Large intestine (tissue), 3 donors: ENCODE results near the gene PCBP3. TPM values are rescaled to one million over a fixed set of nuclear protein-coding genes. Genes with fewer than 3 reads are reported as not detected.

Experiments used
- DNase-seq, 2 donors: peaks; one replicate each; pipeline versions ENCODE4 v3.0.0 to v3.0.0-alpha.2; 2013
- H3K27ac ChIP-seq: one replicate; pipeline ENCODE4 v1.5.1; 2013; ENCODE audit warnings: low read length
- H3K27me3 ChIP-seq: 2 replicates; pipeline ENCODE4 v1.6.1; 2013; ENCODE audit warnings: low read length; ENCODE audit not compliant: control insufficient read depth, insufficient read depth
- H3K36me3 ChIP-seq: 2 replicates; pipeline ENCODE4 v1.6.1; 2013; ENCODE audit warnings: low read length; ENCODE audit not compliant: control insufficient read depth, insufficient read depth
- H3K4me1 ChIP-seq: one replicate; pipeline ENCODE4 v1.6.1; 2013; ENCODE audit warnings: low read length; ENCODE audit not compliant: control insufficient read depth, insufficient read depth
- H3K4me3 ChIP-seq: one replicate; pipeline ENCODE4 v1.5.1; 2013; ENCODE audit warnings: low read length
- H3K9me3 ChIP-seq: one replicate; pipeline ENCODE4 v1.6.1; 2013; ENCODE audit warnings: mild to moderate bottlenecking, low read depth, low read length, moderate library complexity; ENCODE audit not compliant: control insufficient read depth
- WGBS: methylation state at CpG from one replicate; pipeline ENCODE4 v1.1.5; 2013; ENCODE audit warnings: low lambda C conversion rate; ENCODE audit not compliant: insufficient coverage; 5-methylcytosine and 5-hydroxymethylcytosine counted together
- polyA plus RNA-seq: library from polyadenylated mRNA; unstranded; fragments of 120-200 nt; gene quantifications from one replicate; pipeline ENCODE4 v1.2.1, GENCODE V29; 2013

Gene PCBP3
- polyA plus RNA-seq, 1 donor, result 7.4 TPM

DNA sequence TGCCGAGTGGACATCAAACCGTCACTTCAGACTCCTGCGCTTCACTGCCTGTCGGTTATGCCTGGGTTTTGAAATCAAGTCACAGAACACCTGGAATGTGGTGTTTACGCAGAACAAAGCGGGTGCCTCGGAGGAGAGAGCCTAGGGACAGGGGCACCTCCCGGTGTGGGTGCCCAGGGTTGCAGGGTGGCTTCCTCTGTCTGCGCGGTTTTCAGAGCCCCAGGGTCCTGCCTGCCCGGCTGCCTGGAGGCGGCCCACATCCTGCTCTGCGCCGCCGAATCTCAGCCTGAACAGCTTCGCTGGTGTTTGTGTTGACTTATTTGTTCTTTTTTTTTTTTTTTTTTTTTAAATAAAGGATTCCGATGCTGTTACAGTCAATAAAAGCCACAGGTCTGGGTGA lies 224.6 kb downstream of the PCBP3 start:
- H3K4me3 ChIP-seq, result no peak overlapping the region
- H3K9me3 ChIP-seq, result no peaks in the 10 kb centered on the region
- WGBS, result no CpG with 5 or more reads among the region's 17 CpGs
- no peak overlapping the region for H3K27ac ChIP-seq
- no peaks in the 10 kb centered on the region for H3K36me3 ChIP-seq
- H3K27me3 ChIP-seq, result no peaks in the 10 kb centered on the region
- DNase-seq, result no peak
- H3K4me1 ChIP-seq, result no peaks in the 10 kb centered on the region

DNA sequence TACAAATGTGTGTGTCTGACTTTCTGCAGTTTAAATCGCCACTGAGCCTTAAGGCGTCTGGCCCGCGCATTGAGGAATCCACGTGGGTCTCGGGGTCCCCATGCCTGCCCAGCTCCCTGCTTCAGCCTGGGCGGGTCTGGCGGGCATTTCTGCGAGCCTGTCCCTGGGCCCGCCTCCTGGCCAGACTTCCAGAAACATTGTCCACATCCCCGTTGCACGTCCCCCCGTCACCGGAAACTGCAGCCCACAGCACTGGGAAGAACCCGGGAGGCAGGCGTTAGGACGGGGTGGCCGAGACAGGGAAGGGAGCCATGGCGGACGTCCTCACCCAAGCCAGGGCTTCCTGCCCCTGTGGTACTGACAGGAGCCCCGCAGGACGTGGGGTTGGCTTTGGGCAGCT lies 225.0 kb downstream of the PCBP3 start:
- WGBS, result no CpG with 5 or more reads among the region's 22 CpGs
- no peaks in the 10 kb centered on the region for H3K4me1 ChIP-seq
- no peak for DNase-seq

DNA sequence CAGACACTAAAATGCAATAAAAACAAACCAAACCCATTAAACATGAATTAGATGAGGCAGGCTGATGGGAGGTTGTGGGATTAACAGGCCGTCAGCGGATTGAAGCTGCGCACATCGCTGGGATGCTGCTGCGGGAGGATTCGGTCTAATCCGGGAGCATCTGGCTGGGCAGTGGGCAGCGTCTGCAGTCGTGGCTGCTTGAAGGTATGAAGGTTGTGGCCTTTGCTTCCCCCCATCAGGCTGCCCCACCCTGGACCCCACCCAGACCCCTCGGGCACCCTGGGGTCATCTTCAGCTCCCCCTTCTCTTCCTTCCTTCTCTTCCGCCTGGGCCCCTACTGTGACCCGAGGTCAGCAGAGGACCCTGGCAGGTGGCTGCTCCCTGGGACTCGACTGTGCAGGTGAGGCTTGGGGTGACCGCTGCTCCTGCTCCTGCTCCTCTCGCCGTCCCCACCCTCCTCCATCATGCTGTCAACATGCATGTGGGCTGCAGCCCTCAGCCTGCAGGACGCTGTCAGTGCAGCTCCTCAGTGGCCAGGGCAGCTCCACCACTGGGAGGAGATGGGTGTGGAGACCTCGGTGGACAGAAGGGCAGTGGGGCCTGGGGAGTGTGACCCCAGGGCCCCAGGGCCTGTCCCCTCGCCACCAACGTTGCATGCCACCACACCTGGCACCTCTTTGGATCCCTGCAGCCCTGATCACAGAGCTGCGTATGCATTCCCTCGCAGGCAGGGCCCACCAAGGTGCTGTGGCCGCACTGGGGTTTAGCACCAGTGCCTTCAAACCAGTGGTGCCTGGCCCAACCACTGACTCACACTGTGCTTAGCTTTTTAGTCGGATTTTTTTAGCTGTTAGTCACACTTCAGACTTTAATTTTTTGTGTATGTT lies 225.8 kb downstream of the PCBP3 start:
- H3K27ac ChIP-seq, result no peak overlapping the region
- no peaks in the 10 kb centered on the region for H3K36me3 ChIP-seq
- H3K27me3 ChIP-seq, result no peaks in the 10 kb centered on the region
- H3K9me3 ChIP-seq, result no peaks in the 10 kb centered on the region
- no peak overlapping the region for H3K4me3 ChIP-seq
- DNase-seq, result no peak
- 73% methylated on average over 1 of the region's 24 CpGs for WGBS
- no peaks in the 10 kb centered on the region for H3K4me1 ChIP-seq

More for the DNA sequence above, 225.0 kb downstream of the PCBP3 start:
- no peaks in the 10 kb centered on the region for H3K27me3 ChIP-seq
- no peak overlapping the region for H3K4me3 ChIP-seq
- H3K27ac ChIP-seq, result no peak overlapping the region
- H3K36me3 ChIP-seq, result no peaks in the 10 kb centered on the region
- no peaks in the 10 kb centered on the region for H3K9me3 ChIP-seq

DNA sequence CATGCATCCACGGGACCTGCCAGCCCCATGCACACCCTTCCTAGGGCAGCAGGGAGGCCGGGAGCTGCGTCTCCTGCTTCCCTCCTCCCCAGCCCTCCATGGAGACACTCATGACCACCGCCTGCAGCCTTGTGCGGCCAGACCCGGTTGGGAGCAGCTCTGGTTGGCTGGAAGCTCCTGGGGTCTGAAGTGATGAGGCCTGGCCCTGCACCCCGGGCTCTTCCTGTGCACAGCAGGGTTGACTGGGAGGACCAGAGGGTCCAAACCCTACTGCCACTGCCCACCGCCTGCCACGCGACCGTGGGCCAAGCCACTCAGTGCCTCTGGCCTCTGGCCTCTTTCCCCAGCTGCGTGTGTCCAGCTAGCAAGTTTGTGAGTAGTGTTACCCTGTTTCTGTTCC lies 226.9 kb downstream of the PCBP3 start:
- DNase-seq, result no peak
- 80% methylated on average over 1 of the region's 12 CpGs for WGBS
- H3K4me3 ChIP-seq, result no peak overlapping the region
- no peaks in the 10 kb centered on the region for H3K4me1 ChIP-seq
- H3K9me3 ChIP-seq, result no peaks in the 10 kb centered on the region
- H3K27me3 ChIP-seq, result no peaks in the 10 kb centered on the region
- no peaks in the 10 kb centered on the region for H3K36me3 ChIP-seq
- no peak overlapping the region for H3K27ac ChIP-seq

DNA sequence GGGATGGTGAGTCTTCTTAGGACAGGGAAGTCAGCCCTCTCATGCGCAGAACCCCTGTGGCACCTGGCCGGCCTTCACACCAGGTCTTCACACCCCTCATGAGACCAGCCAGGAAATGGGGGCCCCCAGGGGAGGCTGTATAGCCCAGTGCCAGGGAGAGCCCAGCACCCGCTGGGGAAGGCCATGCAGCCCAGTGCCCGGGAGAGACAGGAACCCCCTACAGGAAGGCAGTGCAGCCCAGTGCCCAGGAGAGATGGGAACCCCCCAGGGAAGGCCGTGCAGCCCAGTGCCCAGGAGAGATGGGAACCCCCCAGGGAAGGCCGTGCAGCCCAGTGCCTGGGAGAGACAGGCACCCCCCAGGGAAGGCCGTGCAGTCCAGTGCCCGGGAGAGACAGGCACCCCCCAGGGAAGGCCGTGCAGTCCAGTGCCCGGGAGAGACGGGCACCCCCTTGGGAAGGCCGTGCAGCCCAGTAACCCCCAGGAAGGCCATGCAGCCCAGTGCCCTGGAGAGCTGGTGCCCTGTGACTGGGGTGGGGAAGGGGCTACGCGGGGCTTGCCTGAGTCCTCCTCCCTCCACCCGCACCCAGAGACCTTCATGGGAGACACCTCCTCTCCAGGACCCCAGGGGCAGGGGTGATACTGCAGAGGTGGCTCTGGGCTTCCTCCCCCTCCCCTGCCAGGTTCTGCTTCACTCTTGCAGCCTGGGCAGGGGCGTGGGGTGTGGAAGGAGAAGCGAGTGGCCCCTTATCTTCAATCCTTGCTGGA lies 227.5 kb downstream of the PCBP3 start:
- Histone ChIP-seq H3K27ac (no peak overlapping the region), H3K9me3 (no peaks in the 10 kb centered on the region), H3K27me3 (no peaks in the 10 kb centered on the region), H3K36me3 (no peaks in the 10 kb centered on the region), H3K4me1 (no peaks in the 10 kb centered on the region), H3K4me3 (no peak overlapping the region)
- WGBS, result no CpG with 5 or more reads among the region's 17 CpGs
- DNase-seq, result no peak

DNA sequence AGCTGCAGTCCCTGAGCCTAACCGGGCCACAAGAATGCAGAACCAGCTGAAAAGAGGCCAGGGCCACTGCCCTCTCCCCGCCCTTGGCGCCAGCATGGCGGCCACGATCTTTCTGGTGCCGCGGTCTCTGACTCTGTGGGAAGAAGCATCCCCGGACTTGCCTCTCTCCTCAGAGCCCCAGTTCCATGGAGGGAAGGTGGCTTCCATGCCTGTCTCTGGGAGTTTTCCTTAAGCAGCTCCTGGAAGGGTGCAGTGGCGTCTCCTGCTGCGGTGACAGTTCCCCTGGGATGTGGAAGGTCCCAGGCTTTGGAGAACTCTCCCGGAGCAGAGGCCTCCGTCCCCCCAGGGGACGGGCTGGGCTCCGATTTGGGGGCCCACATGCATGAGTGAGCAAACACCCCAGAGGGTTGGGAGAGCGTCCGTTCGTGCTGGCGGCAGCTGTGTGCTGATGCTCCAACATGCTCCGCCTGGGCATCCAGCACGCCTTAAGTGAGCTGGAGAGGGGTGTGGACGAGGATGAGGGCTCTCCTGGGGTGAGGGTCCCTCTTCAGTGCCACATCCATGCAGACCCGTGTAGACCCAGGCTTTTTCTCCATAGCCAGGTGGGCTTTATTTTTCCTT lies 228.2 kb downstream of the PCBP3 start:
- no peaks in the 10 kb centered on the region for H3K27me3 ChIP-seq
- H3K36me3 ChIP-seq, result no peaks in the 10 kb centered on the region
- no peaks in the 10 kb centered on the region for H3K4me1 ChIP-seq
- no peaks in the 10 kb centered on the region for H3K9me3 ChIP-seq
- no CpG with 5 or more reads among the region's 22 CpGs for WGBS
- H3K27ac ChIP-seq, result no peak overlapping the region
- no peak for DNase-seq
- H3K4me3 ChIP-seq, result no peak overlapping the region

DNA sequence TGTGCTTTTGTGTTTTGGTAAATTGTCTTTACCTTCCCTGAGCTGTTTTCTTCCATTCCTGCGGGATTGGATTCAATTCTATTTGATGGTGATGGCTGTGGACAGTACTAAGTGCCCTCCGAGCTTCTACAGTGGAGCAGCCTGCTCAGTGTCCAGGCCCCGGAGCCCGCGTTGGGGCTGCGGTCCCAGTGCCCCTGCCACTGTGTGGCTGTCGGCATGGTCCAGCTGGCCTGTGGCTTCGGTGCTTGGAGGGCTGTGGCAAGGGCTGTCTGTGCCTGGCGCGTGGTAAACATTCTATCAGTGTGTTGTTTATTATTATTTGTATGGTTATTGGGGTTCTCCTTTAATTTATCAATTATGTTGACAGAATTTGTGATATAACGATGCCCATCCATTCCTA lies 228.9 kb downstream of the PCBP3 start:
- WGBS, result no CpG with 5 or more reads among the region's 11 CpGs
- Histone ChIP-seq H3K36me3 (no peaks in the 10 kb centered on the region), H3K9me3 (no peaks in the 10 kb centered on the region), H3K27me3 (no peaks in the 10 kb centered on the region), H3K4me3 (no peak overlapping the region), H3K27ac (no peak overlapping the region), H3K4me1 (no peaks in the 10 kb centered on the region)
- DNase-seq, result no peak

DNA sequence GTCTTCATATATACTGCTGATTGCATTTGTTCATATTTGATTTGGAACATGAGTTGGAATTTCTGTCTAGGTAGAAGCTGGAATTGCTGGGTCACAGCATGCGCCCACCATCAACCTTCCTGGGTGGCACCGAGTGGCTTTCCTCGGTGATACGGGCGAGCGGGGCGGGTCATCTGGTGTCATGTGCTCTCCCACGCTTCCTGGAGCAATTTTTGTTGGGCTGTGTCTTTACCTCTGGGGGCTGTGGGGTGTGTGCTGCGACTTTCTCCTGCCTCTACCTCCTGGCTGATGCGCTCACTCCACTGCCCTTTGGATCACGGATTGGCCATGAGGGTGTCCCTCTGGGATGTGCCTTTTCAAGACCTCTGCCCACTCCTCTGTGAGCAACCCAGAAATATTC lies 229.4 kb downstream of the PCBP3 start:
- no CpG with 5 or more reads among the region's 11 CpGs for WGBS
- H3K4me1 ChIP-seq, result no peaks in the 10 kb centered on the region
- H3K4me3 ChIP-seq, result no peak overlapping the region
- H3K27me3 ChIP-seq, result no peaks in the 10 kb centered on the region
- no peak overlapping the region for H3K27ac ChIP-seq
- no peaks in the 10 kb centered on the region for H3K36me3 ChIP-seq
- no peak for DNase-seq
- no peaks in the 10 kb centered on the region for H3K9me3 ChIP-seq

DNA sequence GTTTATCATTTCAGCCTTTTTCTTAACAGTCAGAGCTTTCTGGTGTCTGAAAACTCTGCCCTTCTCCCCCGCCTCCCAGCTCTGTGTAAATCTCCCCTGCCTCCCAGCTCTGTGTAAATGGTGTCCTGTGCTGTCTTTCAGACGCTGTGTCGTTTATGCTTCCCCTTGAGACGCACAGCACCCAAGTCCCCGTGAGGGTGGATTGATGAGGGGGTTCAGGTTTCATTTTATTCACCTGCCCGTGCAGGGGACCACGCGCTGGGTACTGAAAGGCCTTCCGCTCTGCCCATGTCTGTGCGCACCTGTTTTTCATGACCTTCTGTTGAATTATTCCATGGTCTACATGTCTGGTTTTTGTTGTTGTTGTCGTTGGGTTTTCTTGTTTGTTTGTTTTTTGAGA lies 229.9 kb downstream of the PCBP3 start:
- Histone ChIP-seq H3K27me3 (no peaks in the 10 kb centered on the region), H3K9me3 (no peaks in the 10 kb centered on the region), H3K36me3 (no peaks in the 10 kb centered on the region), H3K27ac (no peak overlapping the region), H3K4me1 (no peaks in the 10 kb centered on the region), H3K4me3 (no peak overlapping the region)
- 67% methylated on average over 3 of the region's 11 CpGs for WGBS
- no peak for DNase-seq

DNA sequence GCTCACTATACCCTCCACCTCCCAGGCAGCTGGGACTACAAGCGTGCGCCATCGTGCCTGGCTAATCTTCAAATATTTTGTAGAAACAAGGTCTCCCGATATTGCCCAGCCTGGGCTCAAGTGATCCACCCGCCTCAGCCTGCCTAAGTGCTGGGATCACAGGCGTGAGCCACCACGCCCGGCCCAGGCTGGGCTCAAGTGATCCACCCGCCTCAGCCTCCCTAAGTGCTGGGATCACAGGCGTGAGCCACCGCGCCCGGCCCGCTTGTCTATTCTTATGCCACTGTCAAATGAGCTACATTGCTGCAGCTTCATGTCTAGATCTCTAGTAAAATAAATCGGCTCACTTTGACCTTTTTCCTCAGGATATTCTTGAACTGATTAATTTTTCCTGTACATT lies 230.3 kb downstream of the PCBP3 start:
- Histone ChIP-seq H3K4me1 (no peaks in the 10 kb centered on the region), H3K9me3 (no peaks in the 10 kb centered on the region), H3K27ac (no peak overlapping the region), H3K27me3 (no peaks in the 10 kb centered on the region), H3K36me3 (no peaks in the 10 kb centered on the region), H3K4me3 (no peak overlapping the region)
- 93% methylated on average over 6 of the region's 15 CpGs for WGBS
- no peak for DNase-seq
